ENCODE measurements around the gene PARP14. TPM values are rescaled to one million over a fixed set of nuclear protein-coding genes. Genes with fewer than 3 reads are reported as not detected.
"Not testable (repeated sequence)": the region's sequence is repeated elsewhere in the genome, so short reads cannot be mapped to it uniquely, and the experiment has no call there.

PARP14 gene
- total and polyA plus RNA-seq, 2 experiments from 2014 or later, result 8.5 to 33.1 TPM

DNA sequence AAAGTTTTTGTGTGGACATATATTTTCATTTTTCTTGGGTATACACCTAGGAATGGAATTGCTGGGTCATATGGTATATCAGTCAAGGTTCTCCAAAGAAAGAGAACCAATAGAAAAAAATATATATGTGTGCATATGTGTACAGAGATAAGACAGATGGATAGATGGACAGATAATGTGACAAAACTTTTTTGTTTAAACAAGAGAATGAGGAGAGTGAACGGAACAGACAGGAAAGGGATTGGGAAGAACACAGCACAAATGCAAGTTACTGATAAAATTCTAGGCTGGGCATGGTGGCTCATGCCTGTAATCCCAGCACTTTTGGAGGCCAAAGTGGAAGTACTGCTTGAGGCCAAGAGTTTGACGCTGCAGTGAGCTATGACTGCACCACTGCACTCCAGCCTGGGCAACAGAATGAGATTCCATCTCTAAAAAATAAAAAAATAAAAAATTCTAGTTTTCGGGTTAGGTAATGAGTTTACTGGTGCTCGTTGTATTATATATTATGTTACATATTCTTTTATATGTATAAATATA, 63.0 kb downstream of the PARP14 start:
- no peaks in the 10 kb centered on the region for H3K27me3 ChIP-seq
- H3K4me3 ChIP-seq, result no peak overlapping the region
- DNase-seq (ENCODE audit: low spot score), result no peak
- TF ChIP-seq EZH2 (IDR thresholded peaks at IDR 0.05; ENCODE audit: borderline replicate concordance), result no peak
- TF ChIP-seq, protein P1, sequence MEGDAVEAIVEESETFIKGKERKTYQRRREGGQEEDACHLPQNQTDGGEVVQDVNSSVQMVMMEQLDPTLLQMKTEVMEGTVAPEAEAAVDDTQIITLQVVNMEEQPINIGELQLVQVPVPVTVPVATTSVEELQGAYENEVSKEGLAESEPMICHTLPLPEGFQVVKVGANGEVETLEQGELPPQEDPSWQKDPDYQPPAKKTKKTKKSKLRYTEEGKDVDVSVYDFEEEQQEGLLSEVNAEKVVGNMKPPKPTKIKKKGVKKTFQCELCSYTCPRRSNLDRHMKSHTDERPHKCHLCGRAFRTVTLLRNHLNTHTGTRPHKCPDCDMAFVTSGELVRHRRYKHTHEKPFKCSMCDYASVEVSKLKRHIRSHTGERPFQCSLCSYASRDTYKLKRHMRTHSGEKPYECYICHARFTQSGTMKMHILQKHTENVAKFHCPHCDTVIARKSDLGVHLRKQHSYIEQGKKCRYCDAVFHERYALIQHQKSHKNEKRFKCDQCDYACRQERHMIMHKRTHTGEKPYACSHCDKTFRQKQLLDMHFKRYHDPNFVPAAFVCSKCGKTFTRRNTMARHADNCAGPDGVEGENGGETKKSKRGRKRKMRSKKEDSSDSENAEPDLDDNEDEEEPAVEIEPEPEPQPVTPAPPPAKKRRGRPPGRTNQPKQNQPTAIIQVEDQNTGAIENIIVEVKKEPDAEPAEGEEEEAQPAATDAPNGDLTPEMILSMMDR (IDR thresholded peaks at IDR 0.05; ENCODE audit: poor library complexity), result no peak
- TF ChIP-seq EZH2phosphoT487 (IDR thresholded peaks at IDR 0.05; ENCODE audit: low read depth, severe bottlenecking, unreplicated experiment), result no peak
- no peaks in the 10 kb centered on the region for H3K9me3 ChIP-seq (ENCODE audit: low read depth)
- H3K4me2 ChIP-seq, result no peak overlapping the region
- no peak overlapping the region for H3K27ac ChIP-seq
- WGBS (ENCODE audit: low lambda C conversion rate, missing lambda C conversion rate), result 95% methylated on average over 4 of the region's 4 CpGs
- no peak overlapping the region for H2AFZ ChIP-seq
- H3K36me3 ChIP-seq (replicated peaks; ENCODE audit: insufficient read depth, low read depth), result no peaks in the 10 kb centered on the region
- no peaks in the 10 kb centered on the region for H3K9me2 ChIP-seq (replicated peaks; ENCODE audit: insufficient read depth)
- no peaks in the 10 kb centered on the region for H4K20me1 ChIP-seq (ENCODE audit: insufficient read depth, poor library complexity, severe bottlenecking)
- H3K4me1 ChIP-seq (ENCODE audit: insufficient read depth), result no peaks in the 10 kb centered on the region
- H3K79me2 ChIP-seq, result no peaks in the 10 kb centered on the region

DNA sequence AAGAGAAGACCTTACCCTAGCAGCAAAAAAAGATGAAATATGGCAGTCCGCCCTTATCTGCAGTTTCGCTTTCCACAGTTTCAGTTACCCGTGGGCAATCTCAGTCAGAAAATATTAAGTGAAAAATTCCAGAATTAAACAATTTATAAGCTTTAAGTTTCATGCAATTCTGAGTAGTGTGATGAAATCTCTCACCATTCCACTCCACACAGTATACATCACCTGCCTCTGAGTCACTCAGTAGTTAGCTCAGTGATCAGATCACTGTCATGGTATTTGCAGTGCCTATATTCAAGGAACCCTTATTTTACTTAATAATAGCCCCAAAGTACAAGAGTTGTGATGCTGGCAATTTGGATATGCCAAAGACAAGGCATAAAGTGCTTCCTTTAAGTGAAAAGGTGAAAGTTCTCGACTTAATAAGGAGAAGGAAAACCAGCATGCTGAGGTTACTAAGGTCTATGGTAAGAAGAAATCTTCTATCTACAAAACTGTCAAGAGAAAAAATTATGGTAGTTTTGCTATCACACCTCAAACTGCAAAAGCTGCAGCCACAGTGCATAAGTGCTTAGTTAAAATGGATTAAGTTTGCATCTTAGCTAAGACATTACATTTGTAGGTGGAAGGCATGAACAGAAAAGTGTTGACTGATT, 64.9 kb downstream of the PARP14 start:
- Histone ChIP-seq H3K27ac (peak overlapping the region; percentile 52), H3K4me1 (ENCODE audit: insufficient read depth) (no peaks in the 10 kb centered on the region), H3K36me3 (replicated peaks; ENCODE audit: insufficient read depth, low read depth) (no peaks in the 10 kb centered on the region), H3K4me2 (no peak overlapping the region), H4K20me1 (ENCODE audit: insufficient read depth, poor library complexity, severe bottlenecking) (no peaks in the 10 kb centered on the region), H3K79me2 (no peaks in the 10 kb centered on the region), H3K9me3 (ENCODE audit: low read depth) (no peaks in the 10 kb centered on the region), H3K27me3 (no peaks in the 10 kb centered on the region), H3K4me3 (no peak overlapping the region), H2AFZ (no peak overlapping the region), H3K9me2 (replicated peaks; ENCODE audit: insufficient read depth) (no peaks in the 10 kb centered on the region)
- WGBS (ENCODE audit: low lambda C conversion rate, missing lambda C conversion rate), result 95% methylated on average over 4 of the region's 4 CpGs
- TF ChIP-seq, protein P1 (IDR thresholded peaks at IDR 0.05; ENCODE audit: poor library complexity), result no peak
- TF ChIP-seq EZH2 (IDR thresholded peaks at IDR 0.05; ENCODE audit: borderline replicate concordance) (no peak), EZH2phosphoT487 (IDR thresholded peaks at IDR 0.05; ENCODE audit: low read depth, severe bottlenecking, unreplicated experiment) (no peak)
- peak; percentile 43 for DNase-seq (ENCODE audit: low spot score)

DNA sequence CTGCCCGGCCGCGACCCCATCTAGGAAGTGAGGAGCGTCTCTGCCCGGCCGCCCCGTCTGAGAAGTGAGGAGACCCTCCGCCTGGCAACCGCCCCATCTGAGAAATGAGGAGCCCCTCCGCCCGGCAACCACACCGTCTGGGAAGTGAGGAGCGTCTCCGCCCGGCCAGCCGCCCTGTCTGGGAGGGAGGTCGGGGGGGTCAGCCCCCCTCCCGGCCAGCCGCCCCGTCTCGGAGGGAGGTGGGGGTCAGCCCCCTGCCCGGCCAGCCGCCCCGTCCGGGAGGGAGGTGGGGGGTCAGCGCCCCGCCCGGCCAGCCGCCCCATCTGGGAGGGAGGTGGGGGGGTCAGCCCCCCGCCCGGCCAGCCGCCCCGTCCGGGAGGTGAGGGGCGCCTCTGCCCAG, 66.7 kb downstream of the PARP14 start:
- H3K4me2 ChIP-seq; H3K4me3 ChIP-seq; H3K4me1 ChIP-seq (ENCODE audit: insufficient read depth); H3K79me2 ChIP-seq; H3K27me3 ChIP-seq; DNase-seq (ENCODE audit: low spot score); H4K20me1 ChIP-seq (ENCODE audit: insufficient read depth, poor library complexity, severe bottlenecking); H2AFZ ChIP-seq; H3K27ac ChIP-seq; H3K36me3 ChIP-seq (replicated peaks; ENCODE audit: insufficient read depth, low read depth); H3K9me2 ChIP-seq (replicated peaks; ENCODE audit: insufficient read depth); H3K9me3 ChIP-seq (ENCODE audit: low read depth): not testable (repeated sequence)
- WGBS (ENCODE audit: low lambda C conversion rate, missing lambda C conversion rate), result no CpG with 5 or more reads among the region's 35 CpGs

DNA sequence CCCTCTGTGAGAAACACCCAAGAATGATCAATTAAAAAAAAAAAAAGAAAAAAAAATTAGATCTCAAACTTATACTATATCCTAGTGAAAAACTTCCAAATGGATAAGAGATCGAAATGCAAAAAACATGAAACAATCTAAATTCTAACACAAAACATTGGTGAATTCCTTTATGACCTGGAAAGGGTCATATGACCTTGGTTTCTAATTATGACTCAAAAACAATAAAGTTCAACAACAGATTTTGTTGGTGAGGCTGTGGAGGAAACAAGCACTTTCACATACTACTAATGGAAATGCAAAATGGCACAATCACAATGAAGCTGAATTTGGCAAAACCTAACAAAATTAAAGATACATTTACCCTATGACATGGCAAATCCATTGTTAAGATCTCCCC, 67.7 kb downstream of the PARP14 start:
- TF ChIP-seq EZH2 (IDR thresholded peaks at IDR 0.05; ENCODE audit: borderline replicate concordance) (no peak), EZH2phosphoT487 (IDR thresholded peaks at IDR 0.05; ENCODE audit: low read depth, severe bottlenecking, unreplicated experiment) (no peak)
- TF ChIP-seq, protein P1 (IDR thresholded peaks at IDR 0.05; ENCODE audit: poor library complexity), result no peak
- no peaks in the 10 kb centered on the region for H3K27me3 ChIP-seq
- H3K27ac ChIP-seq, result no peak overlapping the region
- H3K36me3 ChIP-seq (replicated peaks; ENCODE audit: insufficient read depth, low read depth), result no peaks in the 10 kb centered on the region
- no peak for DNase-seq (ENCODE audit: low spot score)
- WGBS (ENCODE audit: low lambda C conversion rate, missing lambda C conversion rate), result 100% methylated on average over 1 of the region's 1 CpG
- H3K79me2 ChIP-seq, result no peaks in the 10 kb centered on the region
- no peaks in the 10 kb centered on the region for H4K20me1 ChIP-seq (ENCODE audit: insufficient read depth, poor library complexity, severe bottlenecking)
- H3K4me1 ChIP-seq (ENCODE audit: insufficient read depth), result no peaks in the 10 kb centered on the region
- H3K4me2 ChIP-seq, result no peak overlapping the region
- H2AFZ ChIP-seq, result no peak overlapping the region
- H3K9me3 ChIP-seq (ENCODE audit: low read depth), result no peaks in the 10 kb centered on the region
- H3K9me2 ChIP-seq (replicated peaks; ENCODE audit: insufficient read depth), result no peaks in the 10 kb centered on the region
- no peak overlapping the region for H3K4me3 ChIP-seq

Data from hepatocyte (in vitro differentiated cells).